Fibroblast of skin of abdomen (primary cell): ENCODE results near the gene PLEKHA4. TPM values are rescaled to one million over a fixed set of nuclear protein-coding genes. Genes with fewer than 3 reads are reported as not detected.
"Not testable (repeated sequence)": the region's sequence is repeated elsewhere in the genome, so short reads cannot be mapped to it uniquely, and the experiment has no call there.

Experiments
- DNase-seq: peaks from one replicate; pipeline ENCODE4 v3.0.0-alpha.2; 2013
- polyA plus RNA-seq, 2 experiments: library from polyadenylated mRNA; unstranded; fragments of 120-200 nt; gene quantifications; one replicate each; pipeline ENCODE4 v1.2.1, GENCODE V29; 2013; ENCODE audit not compliant: insufficient read length in 2 of 2

PLEKHA4 gene
- polyA plus RNA-seq (2013, experiment 1 of 2; ENCODE audit: insufficient read length): 20.3 TPM
- 18.8 TPM for polyA plus RNA-seq (2013, experiment 2 of 2; ENCODE audit: insufficient read length)

- DNase-seq: peak; percentile 52
Measured at GRCh38 chr19:48868114-48868886, at the start of gene PLEKHA4. Gene PLEKHA4 (minus strand): TSS chr19:48868617. CDS start chr19:48867620, 997 bp downstream.

- DNase-seq: no peak
Measured at GRCh38 chr19:48918071-48918470, 49.7 kb upstream of the PLEKHA4 start.

- DNase-seq: no peak
Measured at GRCh38 chr19:48915757-48916156, 47.3 kb upstream of the PLEKHA4 start.

- no peak for DNase-seq
Measured at GRCh38 chr19:48914181-48914580, 45.8 kb upstream of the PLEKHA4 start.

GRCh38 chr19:48913114-48913889, 44.9 kb upstream of the PLEKHA4 start:
- no peak for DNase-seq

- no peak for DNase-seq
Measured at GRCh38 chr19:48910803-48911202, 42.4 kb upstream of the PLEKHA4 start.

- DNase-seq: not testable (repeated sequence)
Measured at GRCh38 chr19:48909424-48910077, 41.1 kb upstream of the PLEKHA4 start.

- DNase-seq: no peak
Measured at GRCh38 chr19:48907671-48908070, 39.3 kb upstream of the PLEKHA4 start.

GRCh38 chr19:48906324-48906723, 37.9 kb upstream of the PLEKHA4 start:
- no peak for DNase-seq

- no peak for DNase-seq
Measured at GRCh38 chr19:48905664-48906063, 37.2 kb upstream of the PLEKHA4 start.

GRCh38 chr19:48903788-48904187, 35.4 kb upstream of the PLEKHA4 start:
- DNase-seq: not testable (repeated sequence)

- not testable (repeated sequence) for DNase-seq
Measured at GRCh38 chr19:48902291-48902690, 33.9 kb upstream of the PLEKHA4 start.

- DNase-seq: no peak
Measured at GRCh38 chr19:48900477-48901406, 32.3 kb upstream of the PLEKHA4 start.

- DNase-seq: peak; percentile 99
Measured at GRCh38 chr19:48899781-48900476, 31.5 kb upstream of the PLEKHA4 start, which contains the start of gene NUCB1. Gene NUCB1 (plus strand): TSS chr19:48900312. CDS start chr19:48900797, 485 bp downstream.

- DNase-seq: not testable (repeated sequence)
Measured at GRCh38 chr19:48899386-48899749, 31.0 kb upstream of the PLEKHA4 start.

GRCh38 chr19:48897181-48897580, 28.8 kb upstream of the PLEKHA4 start:
- DNase-seq: no peak

GRCh38 chr19:48896191-48896720, 27.8 kb upstream of the PLEKHA4 start:
- peak; percentile 51 for DNase-seq

- no peak for DNase-seq
Measured at GRCh38 chr19:48895226-48895625, 26.8 kb upstream of the PLEKHA4 start.

GRCh38 chr19:48890551-48890950, 22.1 kb upstream of the PLEKHA4 start:
- no peak for DNase-seq

GRCh38 chr19:48889496-48889895, 21.1 kb upstream of the PLEKHA4 start:
- DNase-seq: not testable (repeated sequence)
